Caco-2 (cell line): Measurements from ENCODE around the gene BCR. TPM values are rescaled to one million over a fixed set of nuclear protein-coding genes. Genes with fewer than 3 reads are reported as not detected.
A peak's percentile ranks its signal among the peaks of the same experiment; 100 is the strongest.

Experiments
- BruUV-seq: library from RNA; stranded (reverse); fragments of 400-500 nt; replicated peaks from 2 replicates; lab custom pipeline; 2021; lab: Mats Ljungman, UMichigan
- CTCF ChIA-PET: fragments of 300-600 bp; sonication (Branson Sonifier 250); formaldehyde crosslinking; loops from one replicate; lab custom pipeline; 2022; ENCODE audit warnings: antibody characterized with exemption; lab: Charles Lee
- POLR2A ChIA-PET: fragments of 300-600 bp; sonication (Branson Sonifier 250); formaldehyde crosslinking; loops from one replicate; lab custom pipeline; 2022; ENCODE audit warnings: antibody characterized with exemption; lab: Charles Lee
- DNase-seq, 2 experiments: peaks; one replicate each; pipeline versions ENCODE4 v3.0.0 to v3.0.0-alpha.2; 2020 to 2022
- H3K27me3 ChIP-seq: replicated peaks from 2 replicates; pipeline ENCODE4 v1.6.0; 2011; ENCODE audit warnings: low read length; ENCODE audit not compliant: control insufficient read depth, insufficient read depth
- H3K36me3 ChIP-seq: 2 replicates; pipeline ENCODE4 v1.5.1; 2011; ENCODE audit warnings: low read length; ENCODE audit not compliant: control insufficient read depth, insufficient read depth
- H3K4me1 ChIP-seq: fragments of 250-450 bp; sonication (Bioruptor Pico); 2 replicates; pipeline ENCODE4 v1.5.1; 2020; ENCODE audit warnings: mild to moderate bottlenecking
- H3K4me3 ChIP-seq: 2 replicates; pipeline ENCODE4 v1.5.1; 2011; ENCODE audit warnings: low read depth, mild to moderate bottlenecking, control low read depth, low read length
- H3K9me3 ChIP-seq: fragments of 250-450 bp; sonication (Bioruptor Pico); 2 replicates; pipeline ENCODE4 v1.5.1; 2020; ENCODE audit warnings: mild to moderate bottlenecking, moderate library complexity
- H3K27ac Mint-ChIP-seq: one replicate; pipeline ENCODE4 v1.8.0; 2022; ENCODE audit warnings: mixed read lengths; ENCODE audit not compliant: unreplicated experiment
- H3K27me3 Mint-ChIP-seq: one replicate; pipeline ENCODE4 v1.8.0; 2022; ENCODE audit warnings: mixed read lengths; ENCODE audit not compliant: insufficient read depth, unreplicated experiment
- H3K36me3 Mint-ChIP-seq: one replicate; pipeline ENCODE4 v1.8.0; 2022; ENCODE audit warnings: mild to moderate bottlenecking, mixed read lengths; ENCODE audit not compliant: insufficient read depth, unreplicated experiment
- H3K4me1 Mint-ChIP-seq: one replicate; pipeline ENCODE4 v1.8.0; 2022; ENCODE audit warnings: low read depth, mixed read lengths; ENCODE audit not compliant: unreplicated experiment
- H3K4me3 Mint-ChIP-seq: one replicate; pipeline ENCODE4 v1.8.0; 2022; ENCODE audit warnings: mild to moderate bottlenecking, moderate library complexity, mixed read lengths; ENCODE audit not compliant: unreplicated experiment
- H3K9me3 Mint-ChIP-seq: one replicate; pipeline ENCODE4 v1.8.0; 2022; ENCODE audit warnings: mixed read lengths; ENCODE audit not compliant: unreplicated experiment
- CTCF ChIP-seq, 2 experiments: fragments of 200-600 bp in 1 of 2; IDR thresholded peaks; 1 replicate in 1 of 2; 2 replicates in 1 of 2; pipeline versions ENCODE4 v1.5.1 to v1.8.0; 2011 to 2022; ENCODE audit warnings: antibody characterized with exemption in 1 of 2, control low read depth in 1 of 2, inconsistent platforms in 1 of 2, low read depth in 1 of 2, low read length in 1 of 2, mild to moderate bottlenecking in 1 of 2, moderate library complexity in 1 of 2; ENCODE audit not compliant: insufficient read depth in 1 of 2, severe bottlenecking in 1 of 2, unreplicated experiment in 1 of 2
- intact Hi-C: fragments of 100-400 bp; cut with micrococcal nuclease; formaldehyde crosslinking; loops from one replicate; pipeline ENCODE4 v1.10.0; 2022; ENCODE audit not compliant: unreplicated experiment
- total RNA-seq: library from RNA; stranded (reverse); gene quantifications from 2 replicates; pipeline ENCODE4 v1.2.3, GENCODE V29; 2022

BCR gene
- total RNA-seq, 1 experiment from 2014 or later, result 87.4 TPM

GRCh38 chr22:23291806-23292452 lies 111.6 kb downstream of the BCR start:
- no peak overlapping the region for H3K4me3 Mint-ChIP-seq
- peaks cover 18% of the 10 kb centered on the region for H3K4me1 Mint-ChIP-seq
- H3K9me3 Mint-ChIP-seq, result no peaks in the 10 kb centered on the region
- peaks cover 14% of the 10 kb centered on the region for H3K4me1 ChIP-seq
- no TSS peak for BruUV-seq
- H3K27me3 Mint-ChIP-seq, result no peaks in the 10 kb centered on the region
- H3K27ac Mint-ChIP-seq, result peak overlapping the region; percentile 57
- no peak overlapping the region for H3K4me3 ChIP-seq
- DNase-seq, result no peak
- no peaks in the 10 kb centered on the region for H3K9me3 ChIP-seq
- CTCF ChIA-PET, result no interaction called here
- H3K36me3 Mint-ChIP-seq, result peaks cover 78% of the 10 kb centered on the region
- H3K27me3 ChIP-seq, result no peaks in the 10 kb centered on the region
- POLR2A ChIA-PET, result no interaction called here
- intact Hi-C loops, result no loop called here
- H3K36me3 ChIP-seq, result no peaks in the 10 kb centered on the region; the same call in 1 of the 2 replicates
- TF ChIP-seq CTCF (IDR thresholded peaks at IDR 0.05; ENCODE audit: insufficient read depth in 1 of 2, low read depth in 1 of 2, low read length in 1 of 2, severe bottlenecking in 1 of 2, unreplicated experiment in 1 of 2), result no peak

GRCh38 chr22:23292453-23293350 lies 112.4 kb downstream of the BCR start:
- Mint-ChIP-seq H3K27me3 (no peaks in the 10 kb centered on the region), H3K9me3 (no peaks in the 10 kb centered on the region), H3K4me3 (no peak overlapping the region), H3K4me1 (peaks cover 18% of the 10 kb centered on the region), H3K27ac (peak overlapping the region; percentile 57), H3K36me3 (peaks cover 82% of the 10 kb centered on the region)
- intact Hi-C loops, result no loop called here
- no peak overlapping the region for H3K4me3 ChIP-seq
- no TSS peak for BruUV-seq
- H3K4me1 ChIP-seq, result peaks cover 14% of the 10 kb centered on the region
- POLR2A ChIA-PET, result no interaction called here
- CTCF ChIA-PET, result no interaction called here
- DNase-seq, result no peak
- H3K27me3 ChIP-seq, result no peaks in the 10 kb centered on the region
- H3K36me3 ChIP-seq, result no peaks in the 10 kb centered on the region; the same call in 1 of the 2 replicates
- no peaks in the 10 kb centered on the region for H3K9me3 ChIP-seq
- TF ChIP-seq CTCF (IDR thresholded peaks at IDR 0.05; ENCODE audit: insufficient read depth in 1 of 2, low read depth in 1 of 2, low read length in 1 of 2, severe bottlenecking in 1 of 2, unreplicated experiment in 1 of 2), result no peak

- Histone ChIP-seq H3K27me3 (no peaks in the 10 kb centered on the region), H3K9me3 (no peaks in the 10 kb centered on the region), H3K4me1 (peaks cover 14% of the 10 kb centered on the region), H3K4me3 (no peak overlapping the region), H3K36me3 (peaks cover 2% of the 10 kb centered on the region; the same call in 1 of the 2 replicates)
- H3K4me1 Mint-ChIP-seq, result peaks cover 18% of the 10 kb centered on the region
- H3K9me3 Mint-ChIP-seq, result no peaks in the 10 kb centered on the region
- BruUV-seq, result no TSS peak
- intact Hi-C loops, result no loop called here
- CTCF ChIA-PET, result interaction anchor here (0.7 kb wide), 1 partner anchor 626 kb away, joined by 6 read pairs; no protein-coding TSS in a partner anchor
- H3K4me3 Mint-ChIP-seq, result no peak overlapping the region
- H3K27ac Mint-ChIP-seq, result no peak overlapping the region
- peaks cover 81% of the 10 kb centered on the region for H3K36me3 Mint-ChIP-seq
- H3K27me3 Mint-ChIP-seq, result no peaks in the 10 kb centered on the region
- no peak for TF ChIP-seq CTCF (IDR thresholded peaks at IDR 0.05; ENCODE audit: insufficient read depth in 1 of 2, low read depth in 1 of 2, low read length in 1 of 2, severe bottlenecking in 1 of 2, unreplicated experiment in 1 of 2)
- DNase-seq, result no peak
- POLR2A ChIA-PET, result no interaction called here
These were observed 113.4 kb downstream of the BCR start for GRCh38 chr22:23293720-23294119.
